Loucy (cell line): ENCODE measurements around the gene ZNF195.

Experiments
- H2AFZ ChIP-seq: fragments of 200-600 bp; sonication (generic); 2 replicates; pipeline ENCODE4 v1.6.0; 2016; ENCODE audit warnings: antibody characterized with exemption, mild to moderate bottlenecking, low read length, moderate library complexity
- H3F3A ChIP-seq: fragments of 200-600 bp; 2 replicates; pipeline ENCODE4 v1.6.0; 2016; ENCODE audit warnings: antibody characterized with exemption, low read depth, mild to moderate bottlenecking
- H3K27me3 ChIP-seq: fragments of 200-600 bp; sonication (generic); 2 replicates; pipeline ENCODE4 v1.6.1; 2014; ENCODE audit warnings: low read length, mild to moderate bottlenecking; ENCODE audit not compliant: insufficient read depth, poor library complexity, severe bottlenecking
- H3K36me3 ChIP-seq: fragments of 200-600 bp; sonication (generic); 2 replicates; pipeline ENCODE4 v1.6.1; 2016; ENCODE audit warnings: low read length; ENCODE audit not compliant: insufficient read depth
- H3K4me1 ChIP-seq: fragments of 200-600 bp; sonication (generic); 2 replicates; pipeline ENCODE4 v1.5.1; 2014; ENCODE audit warnings: low read length, mild to moderate bottlenecking; ENCODE audit not compliant: insufficient read depth, poor library complexity, severe bottlenecking
- H3K4me2 ChIP-seq: fragments of 200-600 bp; sonication (generic); 2 replicates; pipeline ENCODE4 v1.6.0; 2014; ENCODE audit warnings: antibody characterized with exemption, low read length, low read depth, mild to moderate bottlenecking; ENCODE audit not compliant: poor library complexity, severe bottlenecking
- H3K4me3 ChIP-seq: fragments of 200-600 bp; sonication (generic); 2 replicates; pipeline ENCODE4 v1.5.1; 2014; ENCODE audit warnings: low read length, mild to moderate bottlenecking, mixed read lengths; ENCODE audit not compliant: poor library complexity, severe bottlenecking
- H3K79me2 ChIP-seq: fragments of 200-600 bp; sonication (generic); 2 replicates; pipeline ENCODE4 v1.6.1; 2014; ENCODE audit warnings: low read length; ENCODE audit not compliant: insufficient read depth
- H3K9ac ChIP-seq: fragments of 200-600 bp; sonication (generic); 2 replicates; pipeline ENCODE4 v1.6.0; 2014; ENCODE audit warnings: mild to moderate bottlenecking, low read depth, low read length, moderate library complexity; ENCODE audit not compliant: poor library complexity, severe bottlenecking
- H3K9me2 ChIP-seq: fragments of 200-600 bp; sonication (generic); replicated peaks from 2 replicates; pipeline ENCODE4 v1.6.1; 2016; ENCODE audit warnings: low read depth, low read length, mixed read lengths
- H3K9me3 ChIP-seq: fragments of 200-600 bp; sonication (generic); 2 replicates; pipeline ENCODE4 v1.6.1; 2014; ENCODE audit warnings: mild to moderate bottlenecking, antibody characterized with exemption, low read length, low read depth; ENCODE audit not compliant: insufficient read depth
- H4K20me1 ChIP-seq: fragments of 200-600 bp; sonication (generic); 2 replicates; pipeline ENCODE4 v1.6.0; 2014; ENCODE audit warnings: antibody characterized with exemption, low read length, mild to moderate bottlenecking; ENCODE audit not compliant: insufficient read depth, poor library complexity, severe bottlenecking
- CTCF ChIP-seq: fragments of 200-600 bp; sonication (generic); conservative IDR thresholded peaks from 2 replicates; pipeline ENCODE4 v1.5.1; 2014; ENCODE audit warnings: mild to moderate bottlenecking, antibody characterized with exemption, low read length
- EZH2phosphoT487 ChIP-seq: fragments of 200-600 bp; IDR thresholded peaks from 2 replicates; pipeline ENCODE4 v1.6.1; 2018; ENCODE audit warnings: antibody characterized with exemption, mild to moderate bottlenecking, moderate library complexity, borderline replicate concordance

Gene ZNF195

DNA sequence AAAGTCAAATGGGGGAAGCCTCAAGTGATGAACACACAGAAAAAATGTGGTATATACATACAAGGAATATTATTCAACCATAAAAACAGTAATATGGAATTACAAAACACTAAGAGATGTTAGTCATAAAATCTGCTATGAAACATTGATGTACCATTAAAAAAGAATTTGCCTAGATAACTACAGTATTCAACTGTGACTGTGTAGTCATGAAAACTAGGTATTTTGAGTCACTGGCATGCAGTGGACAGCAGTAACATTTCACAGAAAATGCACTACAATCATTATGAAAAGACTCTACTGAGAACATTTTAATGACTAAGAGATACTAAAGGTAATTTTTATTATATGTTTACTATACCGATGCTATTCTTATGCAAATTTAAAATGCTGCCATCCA is 11.7 kb downstream of the ZNF195 start:
- H3K4me2 ChIP-seq, result no peak overlapping the region
- 0 out of 2 replicates have a peak, but pooled peaks cover 2% of the 10 kb centered on the region for H3F3A ChIP-seq
- H3K9me3 ChIP-seq, result peaks cover 26% of the 10 kb centered on the region
- no peak overlapping the region for H3K9ac ChIP-seq
- peaks cover 39% of the 10 kb centered on the region for H4K20me1 ChIP-seq
- no peak overlapping the region for H2AFZ ChIP-seq
- peaks cover 77% of the 10 kb centered on the region for H3K79me2 ChIP-seq
- no peaks in the 10 kb centered on the region for H3K9me2 ChIP-seq
- TF ChIP-seq EZH2phosphoT487 (no peak), CTCF (no peak)
- peaks cover 96% of the 10 kb centered on the region for H3K36me3 ChIP-seq
- H3K4me3 ChIP-seq, result no peak overlapping the region
- H3K27me3 ChIP-seq, result peaks cover 9% of the 10 kb centered on the region
- peaks cover 3% of the 10 kb centered on the region for H3K4me1 ChIP-seq

DNA sequence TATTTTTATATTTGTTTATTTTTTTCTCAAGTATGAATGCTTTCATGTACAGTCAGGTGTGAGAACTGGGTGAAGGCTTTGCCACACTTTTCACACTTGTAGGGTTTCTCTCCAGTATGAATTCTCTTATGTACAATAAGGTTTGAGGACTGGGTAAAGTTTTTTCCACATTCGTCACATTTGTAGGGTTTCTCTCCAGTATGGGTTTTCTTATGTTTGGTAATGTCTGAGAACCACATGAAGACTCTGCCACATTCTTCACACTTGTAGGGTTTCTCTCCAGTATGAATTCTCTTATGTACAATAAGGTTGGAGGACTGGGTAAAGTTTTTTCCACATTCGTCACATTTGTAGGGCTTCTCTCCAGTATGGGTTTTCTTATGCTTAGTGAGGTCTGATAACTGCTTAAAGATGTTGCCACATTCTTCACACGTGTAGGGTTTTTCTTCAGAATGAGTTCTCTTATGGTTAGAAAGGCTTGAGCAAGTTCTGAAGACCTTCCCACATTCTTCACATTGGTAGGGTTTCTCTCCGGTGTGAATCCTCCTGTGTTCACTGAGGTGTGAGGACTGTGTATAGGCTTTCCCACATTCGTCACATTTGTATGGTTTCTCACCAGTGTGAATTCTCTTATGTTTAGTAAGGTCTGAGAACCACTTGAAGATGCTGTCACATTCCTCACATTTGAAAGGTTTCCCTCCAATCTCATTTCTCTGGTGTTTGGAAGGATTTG is 19.7 kb downstream of the ZNF195 start:
- no peak overlapping the region for H3K4me3 ChIP-seq
- H3K36me3 ChIP-seq, result peaks cover 75% of the 10 kb centered on the region

DNA sequence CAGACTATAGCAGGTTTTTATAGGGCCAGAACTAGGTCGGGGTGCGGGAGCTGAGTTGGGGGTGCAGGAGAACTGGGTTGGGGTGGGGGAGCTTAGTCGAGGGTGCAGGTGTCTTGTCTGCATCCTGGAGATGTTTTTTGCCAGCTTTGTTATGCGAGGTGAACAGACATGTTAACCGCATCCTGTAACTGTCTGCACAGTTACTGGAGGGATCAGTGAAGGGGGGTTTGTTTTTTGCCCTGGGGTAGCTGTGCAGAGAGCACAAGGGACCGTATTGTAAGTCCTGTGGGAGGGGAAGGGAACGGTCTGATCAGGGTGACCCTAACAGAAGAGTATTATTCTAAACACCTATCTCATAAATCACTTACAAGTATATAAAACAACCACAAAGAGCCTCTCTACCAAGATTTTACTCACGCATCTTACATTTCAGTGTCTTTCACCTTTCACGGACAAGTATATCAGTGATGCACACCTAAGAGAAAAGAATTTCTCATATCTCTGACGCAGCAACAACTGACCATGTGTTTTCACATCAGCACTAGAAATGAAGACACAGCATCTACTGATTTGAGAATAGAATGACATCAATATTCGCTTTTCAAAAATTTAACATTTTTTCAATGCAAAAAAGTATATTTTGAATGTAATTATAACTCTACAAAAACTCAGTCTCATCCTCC is 20.8 kb downstream of the ZNF195 start:
- peaks cover 59% of the 10 kb centered on the region for H3K9me3 ChIP-seq
- H2AFZ ChIP-seq, result no peak overlapping the region
- no peak overlapping the region for H3K4me2 ChIP-seq
- peaks cover 19% of the 10 kb centered on the region for H3K27me3 ChIP-seq
- peaks cover 64% of the 10 kb centered on the region for H3K36me3 ChIP-seq
- no peaks in the 10 kb centered on the region for H4K20me1 ChIP-seq
- H3K4me1 ChIP-seq, result peaks cover 6% of the 10 kb centered on the region
- no peak overlapping the region for H3K4me3 ChIP-seq
- H3K79me2 ChIP-seq, result peaks cover 22% of the 10 kb centered on the region; the same call in 1 of the 2 replicates
- no peaks in the 10 kb centered on the region for H3F3A ChIP-seq
- H3K9ac ChIP-seq, result no peak overlapping the region
- no peak for TF ChIP-seq EZH2phosphoT487
- no peak for TF ChIP-seq CTCF
- H3K9me2 ChIP-seq, result no peaks in the 10 kb centered on the region

More for the DNA sequence above, 19.7 kb downstream of the ZNF195 start:
- H4K20me1 ChIP-seq, result no peaks in the 10 kb centered on the region
- H2AFZ ChIP-seq, result no peak overlapping the region
- H3F3A ChIP-seq, result no peaks in the 10 kb centered on the region
- no peaks in the 10 kb centered on the region for H3K9me2 ChIP-seq
- no peak for TF ChIP-seq CTCF
- TF ChIP-seq EZH2phosphoT487, result no peak
- no peak overlapping the region for H3K9ac ChIP-seq
- peaks cover 28% of the 10 kb centered on the region for H3K27me3 ChIP-seq
- H3K9me3 ChIP-seq, result peaks cover 70% of the 10 kb centered on the region
- H3K79me2 ChIP-seq, result peaks cover 33% of the 10 kb centered on the region
- H3K4me1 ChIP-seq, result no peaks in the 10 kb centered on the region
- no peak overlapping the region for H3K4me2 ChIP-seq
